Activated T-cell treated with anti-CD3 and anti-CD28 coated beads for 4 hours (primary cell): ENCODE data around the gene C4orf51.

Source experiments
- DNase-seq: peaks from one replicate; pipeline ENCODE4 v3.0.0-alpha.2; 2020

Gene C4orf51

DNA sequence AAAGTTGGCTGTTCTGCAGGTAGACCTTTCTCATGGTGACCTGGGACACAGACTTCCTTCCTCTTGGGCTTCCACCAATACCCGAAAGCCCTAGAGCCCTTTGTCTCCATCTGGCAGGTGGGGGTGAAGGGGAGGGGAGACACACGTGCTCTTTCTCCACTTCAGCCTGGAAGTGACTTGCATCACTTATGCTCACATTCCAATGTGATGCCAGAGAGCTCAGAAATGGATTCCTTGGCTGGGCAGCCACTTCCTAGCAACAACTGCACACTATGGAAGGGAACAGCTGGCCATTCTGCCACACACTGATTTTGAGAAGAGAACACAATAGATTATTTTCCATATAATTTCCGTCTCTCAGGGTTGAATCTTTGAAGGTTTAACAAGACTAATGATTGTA, 36.3 kb downstream of the C4orf51 start:
- no peak for DNase-seq

DNA sequence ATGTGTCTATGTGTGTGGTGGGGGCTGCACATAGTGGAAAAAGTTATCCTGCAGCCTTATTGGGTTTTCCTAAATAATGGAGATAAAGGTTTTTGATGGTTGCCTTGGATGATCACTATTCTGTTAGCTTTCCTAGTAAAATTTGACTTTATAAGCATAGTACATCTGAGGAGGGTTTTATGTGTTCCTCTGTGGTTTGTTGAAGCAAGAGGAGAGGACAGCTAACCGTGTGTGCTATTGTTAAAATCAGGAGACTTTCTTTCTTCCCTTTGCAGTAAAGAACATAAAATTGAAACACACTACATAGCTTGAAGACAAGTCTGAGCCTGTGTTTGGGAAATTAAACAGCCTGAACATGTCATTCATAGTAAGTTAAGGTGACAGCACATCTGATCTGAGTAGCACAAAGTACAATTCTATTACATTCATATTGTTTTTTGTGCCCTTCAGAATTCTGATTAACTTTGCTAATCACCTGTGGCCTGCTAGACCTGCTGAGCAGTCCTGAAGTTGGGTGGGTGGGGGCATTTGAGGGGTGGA, 36.8 kb downstream of the C4orf51 start:
- no peak for DNase-seq

DNA sequence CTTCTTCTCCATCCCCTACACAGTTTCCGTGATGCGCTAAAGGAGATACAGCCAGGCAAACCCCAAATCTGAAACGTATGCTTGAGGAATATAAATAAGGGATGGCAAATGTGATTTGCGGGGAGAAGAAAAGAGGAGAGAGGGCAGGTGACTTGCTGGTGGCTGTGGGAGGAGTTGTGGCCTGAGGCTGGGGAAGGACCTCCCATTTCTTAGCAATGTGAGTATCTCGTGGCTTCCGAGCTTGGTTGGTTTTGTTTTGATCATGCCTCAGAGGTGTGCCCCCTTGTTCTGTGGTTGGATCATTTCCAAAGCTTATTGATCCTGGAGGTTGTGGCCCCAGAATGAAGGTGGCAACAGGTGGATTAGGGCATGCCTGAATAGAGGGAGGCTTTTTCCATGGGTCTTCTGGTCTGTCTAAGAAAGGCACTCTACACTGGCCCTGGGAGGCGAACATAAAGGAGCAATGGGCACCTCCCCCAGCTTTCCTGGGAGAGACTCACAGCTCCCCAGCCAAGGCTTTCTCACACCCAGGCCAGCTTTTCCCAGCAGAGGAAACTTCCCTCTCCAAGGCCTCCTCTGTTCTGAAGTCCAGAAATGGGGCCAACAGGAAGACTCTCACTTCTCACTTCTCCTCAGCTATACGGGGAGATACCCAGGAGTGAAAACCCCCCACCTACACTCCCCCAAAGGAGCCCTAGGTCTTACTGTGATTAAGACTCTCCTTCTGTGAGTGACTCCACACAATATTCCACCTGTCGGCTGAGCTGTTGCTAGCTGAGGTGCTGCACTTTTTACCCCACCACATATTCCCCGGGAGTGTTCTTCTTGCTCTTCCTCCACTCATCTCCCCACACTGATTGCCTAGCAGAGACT, 40.0 kb downstream of the C4orf51 start:
- DNase-seq, result no peak

DNA sequence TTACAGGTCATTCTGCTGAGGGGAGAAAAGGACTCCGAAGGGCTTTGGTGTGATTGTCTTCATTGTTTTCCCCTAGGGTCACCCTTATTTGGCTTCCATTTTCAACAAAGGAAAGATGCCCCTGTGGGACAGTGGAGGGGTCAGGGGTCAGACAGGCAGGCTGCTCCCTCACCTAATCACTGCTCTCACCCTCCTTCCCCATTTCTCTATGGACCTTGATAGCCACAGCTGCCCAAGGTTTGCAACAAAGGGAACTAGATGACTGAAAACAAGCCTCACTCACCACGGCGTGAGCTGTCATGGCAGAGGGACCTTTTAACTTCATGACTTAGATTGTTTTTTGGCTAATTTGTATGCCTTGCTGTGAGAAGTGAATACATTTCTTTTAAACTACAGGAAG, 40.7 kb downstream of the C4orf51 start:
- no peak for DNase-seq

DNA sequence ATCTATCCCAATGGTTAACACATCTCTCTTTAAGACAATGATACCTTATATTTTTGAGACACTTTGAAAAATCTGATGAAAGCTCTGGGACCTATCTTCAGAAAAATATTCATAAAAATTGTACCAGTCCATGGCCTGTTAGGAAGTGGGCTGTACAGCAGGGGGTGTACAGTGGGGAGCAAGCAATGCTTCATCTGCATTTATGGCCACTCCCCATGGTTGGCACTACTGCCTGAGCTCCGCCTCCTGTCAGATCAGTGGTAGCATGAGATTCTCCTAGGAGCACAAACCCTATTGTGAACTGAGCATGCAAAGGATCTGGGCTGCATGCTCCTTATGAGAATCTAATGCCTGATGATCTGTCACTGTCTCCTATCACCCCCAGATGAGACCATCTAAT, 42.6 kb downstream of the C4orf51 start:
- no peak for DNase-seq

DNA sequence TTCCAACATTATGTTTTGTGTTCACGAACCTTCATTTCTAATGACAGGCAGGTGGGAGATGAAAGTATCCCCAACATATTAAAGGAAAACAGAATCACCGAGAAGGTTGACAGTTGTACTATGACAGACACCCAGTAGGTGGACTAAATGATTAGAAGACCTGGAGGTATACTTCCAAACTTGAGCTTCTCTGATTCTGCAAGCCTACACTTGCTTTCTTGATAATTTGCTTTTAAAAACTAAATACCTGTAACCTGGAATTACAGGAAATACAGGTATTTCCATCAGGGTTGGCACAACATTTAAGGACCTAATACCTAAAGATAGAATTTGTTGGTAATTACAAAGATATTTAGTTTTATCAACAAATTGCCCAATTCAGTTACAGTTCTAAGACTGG, 43.4 kb downstream of the C4orf51 start:
- DNase-seq, result no peak

DNA sequence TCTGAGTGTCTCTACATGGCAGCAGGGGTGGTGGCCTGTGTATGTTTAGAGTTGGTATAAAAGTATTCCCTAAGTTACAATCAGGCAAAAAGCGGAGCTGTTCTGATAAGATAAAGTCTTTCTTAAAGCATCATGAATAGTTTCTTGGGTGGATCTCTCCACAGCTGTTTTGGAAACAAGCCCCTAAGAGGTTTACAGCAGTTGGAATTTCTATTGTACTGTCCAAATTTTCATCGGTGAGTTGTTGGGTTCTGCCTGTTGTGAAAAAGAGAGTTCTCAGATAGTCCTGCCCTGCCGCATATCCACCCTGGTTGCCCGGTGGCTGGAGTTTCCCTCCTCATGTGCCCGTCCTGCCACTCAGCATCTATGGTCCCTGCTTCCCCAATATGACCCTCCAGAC, 50.1 kb downstream of the C4orf51 start:
- DNase-seq, result no peak

DNA sequence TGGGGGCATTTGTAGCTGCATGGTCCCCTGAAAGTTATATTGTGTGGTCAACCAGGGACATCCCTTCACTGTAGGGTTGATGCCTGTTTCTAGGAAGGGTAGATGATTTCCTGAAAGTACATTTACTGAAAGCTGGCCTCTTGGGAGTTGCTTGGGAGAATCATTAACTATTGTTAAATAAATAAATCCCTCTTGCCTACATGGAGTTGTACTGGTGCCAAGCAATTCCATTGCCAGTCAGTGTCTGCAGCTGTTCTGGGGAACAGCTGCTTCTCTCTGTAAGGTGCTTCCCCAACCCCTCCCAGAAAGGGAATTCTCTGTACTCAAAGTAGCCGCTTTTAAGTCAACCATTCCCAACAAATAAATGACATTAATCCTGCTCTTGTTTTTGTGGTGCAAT, 51.1 kb downstream of the C4orf51 start:
- DNase-seq, result no peak

DNA sequence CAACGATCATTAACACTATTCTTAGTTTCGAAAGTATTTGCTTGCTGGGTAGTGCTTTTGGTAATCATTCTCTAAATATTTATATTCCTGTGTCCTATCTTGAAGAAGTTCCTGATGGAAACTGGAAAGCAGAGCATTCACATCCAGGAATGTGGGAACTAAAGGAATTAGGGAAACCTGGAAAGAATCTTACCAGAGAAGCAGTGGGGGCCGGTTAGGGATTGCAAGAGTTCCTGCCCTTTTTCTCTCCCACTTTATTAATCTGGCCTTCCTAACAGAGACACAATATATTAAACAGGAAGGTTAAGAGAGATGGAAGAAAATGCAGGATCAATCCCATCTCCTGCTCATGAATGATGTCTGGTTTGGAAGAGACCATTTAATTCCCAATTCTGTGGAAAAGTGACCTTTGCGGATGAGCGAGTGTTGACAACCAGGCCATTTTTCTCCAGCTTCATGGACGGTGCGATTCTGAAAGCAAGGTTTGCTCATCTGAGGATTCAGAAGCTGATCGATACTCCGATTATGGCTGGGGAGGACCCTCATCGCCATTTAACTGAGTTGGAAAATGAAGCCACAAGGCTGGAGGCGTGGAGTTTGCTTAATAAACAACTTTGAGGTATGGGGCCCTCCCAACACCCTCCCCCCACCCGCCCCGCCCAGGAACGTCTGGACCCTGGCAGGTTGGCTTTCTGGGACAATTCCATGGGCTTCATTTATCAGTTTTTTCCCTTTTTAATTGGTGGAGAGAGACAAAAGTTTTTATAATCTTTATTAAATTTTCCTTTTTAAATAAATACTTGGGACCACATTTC, 52.3 kb downstream of the C4orf51 start:
- no peak for DNase-seq

DNA sequence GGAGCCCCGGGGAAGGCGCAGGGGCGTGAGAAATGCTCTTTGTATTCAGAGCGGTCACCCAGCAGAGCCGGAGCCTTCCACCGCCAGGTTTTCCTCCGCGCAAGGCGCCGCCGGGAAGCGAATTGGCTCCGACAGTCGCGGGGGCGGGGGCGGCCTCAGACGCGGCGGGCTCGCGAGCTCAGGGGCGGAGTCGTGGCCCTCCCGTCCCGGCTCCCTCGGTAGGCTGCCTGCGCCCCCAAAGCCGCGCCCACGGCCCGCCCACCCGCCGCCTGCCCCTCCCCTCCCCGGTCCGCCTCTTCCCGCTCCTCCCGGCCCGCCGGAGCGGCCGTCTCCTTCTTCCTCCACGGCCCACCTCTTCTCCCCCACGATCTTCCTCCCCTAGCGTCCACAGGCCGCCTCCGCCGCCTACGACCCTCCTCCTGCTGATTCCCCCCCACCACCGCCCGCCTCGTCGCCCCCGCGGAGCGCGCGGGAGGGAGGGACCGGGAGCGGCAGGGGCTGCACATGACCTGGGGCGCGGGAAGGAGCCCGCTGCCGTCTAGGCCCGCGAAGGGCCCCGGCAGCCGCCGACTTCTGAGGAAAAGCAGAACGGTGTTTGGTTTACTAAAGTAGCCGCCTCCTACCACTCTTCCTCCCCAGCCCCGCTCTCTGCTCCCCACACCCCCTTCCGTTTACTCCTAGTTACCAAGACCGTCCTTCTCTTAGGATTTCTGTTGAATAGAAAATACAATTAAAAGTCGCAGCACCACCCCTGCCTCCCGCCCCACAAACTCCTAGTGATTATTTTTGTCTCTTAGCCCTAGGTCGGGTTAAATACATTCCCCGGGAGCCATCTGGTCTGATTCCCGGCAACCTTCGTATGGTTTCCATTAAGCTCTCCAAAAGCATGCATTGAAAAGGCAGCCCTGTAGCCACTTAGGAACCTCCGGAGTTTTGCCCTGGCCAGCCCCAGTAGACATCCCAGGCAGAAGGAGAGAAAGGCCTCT, 53.2 kb downstream of the C4orf51 start:
- peak; percentile 76 for DNase-seq

DNA sequence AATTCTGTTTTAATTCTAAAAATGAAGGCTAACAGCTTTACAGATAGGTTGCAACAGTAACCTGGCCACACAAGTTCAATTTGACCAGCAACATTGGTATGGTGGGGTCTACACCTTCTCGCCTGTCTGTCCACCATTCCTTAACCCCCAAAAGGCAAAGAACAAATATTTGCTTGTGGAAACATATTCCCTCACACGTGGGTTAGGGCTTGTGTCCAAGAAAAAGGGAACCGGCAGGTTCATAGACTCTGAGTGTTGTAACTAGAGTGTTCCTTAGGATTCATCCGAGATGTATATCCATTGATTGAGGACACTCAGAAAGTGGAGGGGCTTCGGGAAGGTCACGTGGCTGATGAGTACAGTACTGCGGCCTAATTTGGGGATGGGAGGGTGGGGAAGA, 54.1 kb downstream of the C4orf51 start:
- no peak for DNase-seq

DNA sequence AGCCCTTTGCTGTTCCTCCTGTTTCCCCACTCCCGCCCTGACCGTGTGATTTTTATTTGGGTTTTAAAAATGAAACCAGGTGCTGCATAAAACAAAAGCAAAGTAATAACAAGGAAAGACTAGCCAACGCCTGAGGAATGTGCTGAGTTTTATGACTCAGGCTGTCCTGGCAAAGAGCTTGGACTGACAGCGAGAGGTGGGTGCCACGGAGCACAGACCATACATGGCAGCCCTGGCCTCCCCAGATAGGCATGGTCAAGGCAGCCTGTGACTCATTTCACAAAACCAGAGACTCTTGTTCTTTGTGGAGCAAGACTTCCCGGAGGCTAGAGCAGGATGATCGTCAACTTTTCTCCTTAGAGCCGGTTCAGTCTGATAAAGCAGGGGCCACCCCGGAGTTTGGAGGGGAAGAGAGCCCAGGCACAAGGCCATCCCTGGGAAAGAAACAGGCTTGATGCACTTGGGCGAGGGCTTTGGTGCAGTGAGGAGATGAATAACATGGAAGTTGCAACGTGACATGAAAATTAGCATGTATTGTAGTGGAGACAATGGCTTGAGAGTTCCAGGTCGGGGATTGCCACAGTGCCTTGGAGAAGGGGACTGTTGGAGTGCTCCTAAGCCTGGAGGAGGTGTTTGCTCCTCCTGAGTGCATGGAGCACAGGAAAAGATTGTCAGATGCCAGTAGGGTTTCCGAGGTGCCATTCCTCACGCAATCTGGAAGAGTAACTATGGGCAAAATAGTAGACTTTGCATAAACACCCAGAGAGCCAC, 54.8 kb downstream of the C4orf51 start:
- DNase-seq, result no peak

DNA sequence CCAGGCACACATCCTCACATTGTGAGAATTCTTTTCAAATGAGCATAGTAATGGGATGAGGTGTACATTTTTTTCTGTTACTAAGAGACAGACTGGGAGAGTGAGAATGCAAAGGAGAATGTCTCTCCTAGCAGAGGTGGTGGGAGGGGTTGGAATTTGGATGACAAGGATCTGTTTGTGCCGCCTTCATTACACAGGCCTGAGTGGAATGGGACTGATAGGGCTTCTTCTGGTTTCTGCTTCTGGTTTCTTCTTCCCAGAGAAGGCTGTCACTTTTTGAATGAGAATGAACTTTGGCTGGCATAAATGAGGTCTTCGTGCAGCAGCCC, 55.4 kb downstream of the C4orf51 start:
- DNase-seq, result no peak

DNA sequence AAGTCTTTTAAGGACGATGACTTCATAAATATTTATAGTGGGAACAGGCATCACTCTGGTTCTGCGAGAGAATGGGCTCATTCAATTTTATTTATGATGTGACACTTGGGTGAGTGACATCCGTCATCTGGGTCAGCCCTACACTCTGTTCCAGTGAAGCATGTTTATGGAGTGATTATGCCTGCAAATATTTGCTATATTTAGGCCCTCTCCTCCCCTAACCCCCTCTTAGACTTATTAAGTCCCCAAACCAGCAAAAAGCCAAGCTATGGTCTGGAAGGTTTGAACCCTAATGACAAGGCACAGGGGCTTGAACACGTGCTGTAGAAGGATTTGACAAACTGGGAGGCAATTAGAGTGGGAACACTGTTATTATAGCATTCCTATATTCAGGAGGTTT, 55.9 kb downstream of the C4orf51 start:
- no peak for DNase-seq

DNA sequence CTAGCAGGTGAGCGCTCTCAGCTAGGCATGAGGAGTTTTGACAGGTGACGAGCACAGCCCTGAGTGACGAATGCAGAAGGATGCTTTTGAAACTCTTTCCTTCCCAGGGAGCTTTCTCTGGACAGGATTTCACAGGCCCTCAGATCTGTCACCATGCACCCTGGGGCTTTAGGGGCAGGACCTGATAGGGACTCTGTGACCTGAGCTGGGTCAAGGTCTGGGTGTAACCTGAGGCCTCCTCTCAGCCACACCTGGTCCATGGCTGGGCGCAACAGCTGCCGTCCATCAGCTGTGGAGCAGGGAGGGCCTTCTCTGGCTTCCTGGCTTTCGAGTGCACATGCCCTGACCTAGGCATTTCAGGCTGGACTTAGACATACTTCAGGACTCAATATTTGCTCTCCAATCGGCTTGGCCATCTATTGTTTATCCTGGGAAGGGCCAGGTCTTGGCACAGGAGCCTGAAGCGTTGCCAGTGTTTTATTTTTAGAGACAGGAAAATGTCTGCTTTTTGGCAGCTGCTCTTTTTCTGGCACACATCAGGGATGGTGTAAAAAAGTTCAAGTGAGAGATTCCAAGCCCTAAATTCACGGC, 56.4 kb downstream of the C4orf51 start:
- DNase-seq, result no peak

DNA sequence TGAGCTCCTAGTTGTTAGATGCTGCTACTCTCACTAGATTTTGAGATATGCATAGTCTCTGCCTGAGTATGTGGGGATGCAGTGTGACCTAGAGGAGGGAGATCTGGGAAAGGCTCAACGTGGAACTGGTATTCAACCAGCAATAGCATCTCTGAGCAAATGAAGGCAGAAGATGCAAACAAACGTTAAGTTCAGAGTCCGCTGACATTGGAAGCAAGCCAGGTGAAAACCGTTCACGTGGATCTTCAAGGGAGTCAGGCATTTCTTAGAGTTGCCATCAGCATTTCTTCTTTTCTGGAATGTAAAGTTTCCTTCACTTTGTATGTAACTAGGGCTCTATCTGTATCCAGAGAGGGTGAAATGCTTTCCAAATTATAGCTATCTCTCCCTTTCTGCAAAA, 59.9 kb downstream of the C4orf51 start:
- no peak for DNase-seq

DNA sequence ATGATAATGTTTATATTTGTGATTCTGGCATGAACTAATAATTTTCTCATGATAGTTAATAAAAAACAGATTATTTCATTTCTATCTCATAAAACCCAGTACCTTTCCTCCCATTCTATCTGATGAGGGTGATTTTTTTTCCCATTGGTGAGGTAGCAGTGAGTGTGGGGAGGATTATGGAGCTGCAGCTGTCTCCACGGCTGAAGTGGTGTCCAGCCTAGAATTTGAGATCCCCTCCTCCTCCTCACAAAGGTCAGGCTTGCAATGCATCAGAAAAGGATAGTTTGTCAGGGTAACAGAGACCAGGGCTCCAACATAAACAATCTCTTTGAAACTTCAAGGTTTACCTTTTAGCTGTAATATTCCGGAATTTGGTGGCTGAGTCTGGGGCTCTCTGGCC, 60.9 kb downstream of the C4orf51 start:
- no peak for DNase-seq

DNA sequence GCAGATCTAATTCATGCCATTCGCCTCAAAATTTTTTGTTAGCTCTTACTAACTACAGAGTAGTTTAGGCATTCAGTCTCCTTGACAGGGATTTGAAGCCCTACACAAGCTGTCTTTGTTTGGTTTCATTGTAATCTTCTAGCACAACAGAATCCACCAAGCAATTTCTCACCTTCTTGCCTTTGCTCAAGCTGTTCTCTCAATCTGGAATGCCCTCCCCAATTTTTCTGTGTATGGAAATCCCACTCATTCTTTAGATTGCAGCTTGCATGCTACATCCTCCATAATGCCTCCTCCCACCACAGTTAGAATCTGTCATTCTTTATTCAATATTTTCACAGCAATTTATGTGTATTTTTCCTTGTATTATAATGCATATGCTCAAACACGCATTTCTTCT, 63.7 kb downstream of the C4orf51 start:
- DNase-seq, result no peak

DNA sequence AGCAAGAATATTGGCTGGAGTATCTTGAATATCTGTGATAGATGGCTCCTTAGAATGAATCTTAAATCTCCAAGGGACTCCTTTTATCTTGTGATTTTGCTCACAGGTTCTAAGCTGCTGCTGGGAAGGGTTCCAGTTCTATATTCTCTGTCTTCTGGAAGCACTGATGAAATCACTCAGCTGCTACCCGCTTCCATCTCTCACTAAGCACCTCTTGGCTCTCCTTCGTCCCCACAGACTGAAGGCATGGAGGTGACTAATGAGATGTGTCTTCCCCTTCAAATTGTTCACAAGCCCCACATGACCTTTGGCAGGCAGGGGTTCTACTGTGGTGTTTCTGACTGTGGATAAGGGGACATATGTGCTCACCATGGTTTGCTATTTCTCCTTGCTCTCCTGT, 75.9 kb downstream of the C4orf51 start:
- no peak for DNase-seq

DNA sequence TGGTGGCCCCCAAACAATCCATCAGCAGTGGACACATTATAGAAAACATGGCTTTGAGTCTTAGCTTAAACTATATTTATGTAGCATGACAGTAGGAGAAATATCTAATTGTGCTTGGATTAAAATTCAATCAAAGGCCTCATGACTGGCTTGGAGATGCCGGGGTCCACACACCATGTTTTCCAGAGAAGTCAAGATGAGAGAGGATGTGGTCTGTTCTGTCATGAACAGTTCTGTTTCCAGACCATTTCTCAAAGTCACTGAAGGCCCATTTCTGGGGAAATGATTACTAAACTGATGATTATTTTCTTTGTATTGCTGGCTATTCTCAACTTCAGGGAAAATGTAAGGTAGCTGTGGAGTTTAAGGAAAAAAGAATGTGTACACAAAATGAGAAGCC, 76.3 kb downstream of the C4orf51 start:
- no peak for DNase-seq

DNA sequence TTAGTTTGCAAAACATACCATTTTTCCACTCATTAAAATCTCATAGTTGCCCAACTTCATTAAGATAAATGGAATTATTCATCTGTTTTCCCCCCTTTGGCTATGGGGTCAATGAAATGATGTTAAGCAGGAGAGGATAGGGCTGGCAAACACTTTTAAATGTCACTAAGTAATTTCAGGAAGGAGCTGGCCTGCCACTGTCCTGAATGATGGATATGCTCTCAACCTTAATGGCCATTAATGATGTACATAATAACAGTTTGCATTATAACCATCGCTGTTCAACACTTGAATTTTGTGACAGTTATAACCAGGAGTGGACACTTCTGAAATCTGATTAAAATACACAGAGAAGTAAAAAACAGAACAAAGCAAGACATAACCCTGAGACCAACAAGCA, 77.2 kb downstream of the C4orf51 start:
- DNase-seq, result no peak

DNA sequence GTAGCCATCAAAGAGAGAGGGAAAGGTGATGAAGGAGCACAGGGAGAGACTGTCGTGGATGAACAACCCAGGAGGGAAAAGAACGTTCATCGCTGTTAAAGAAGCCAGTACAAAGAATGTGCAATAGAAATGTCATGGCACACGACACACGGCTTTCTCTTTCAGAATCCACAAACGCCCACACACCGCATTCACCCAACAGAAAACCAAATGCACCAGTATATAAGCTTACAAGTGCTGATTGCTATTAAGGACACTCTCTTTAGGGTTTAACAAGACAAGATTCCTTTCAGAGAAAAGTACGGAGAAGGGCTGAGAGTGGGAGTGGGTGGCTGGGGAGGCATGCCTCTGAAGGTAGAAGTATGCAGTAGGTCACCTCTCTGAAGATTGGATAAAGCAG, 80.2 kb downstream of the C4orf51 start:
- no peak for DNase-seq
